ENCODE results near the gene BANK1.

BANK1 gene

GRCh38 chr4:101952985-101953384 is 162.5 kb downstream of the BANK1 start:
- H3K4me3 ChIP-seq (ENCODE audit: low read length) = no peak overlapping the region
- no peak for DNase-seq (ENCODE audit: low read depth)
- TF ChIP-seq CTCF (IDR thresholded peaks at IDR 0.05; ENCODE audit: insufficient read depth, low read depth, low read length, missing control alignments) = no peak

- no peak overlapping the region for H3K4me3 ChIP-seq (ENCODE audit: low read length)
- TF ChIP-seq CTCF (IDR thresholded peaks at IDR 0.05; ENCODE audit: insufficient read depth, low read depth, low read length, missing control alignments) = no peak
- peak; percentile 49 for DNase-seq (ENCODE audit: low read depth)
These were observed 163.4 kb downstream of the BANK1 start for GRCh38 chr4:101953949-101954348.

GRCh38 chr4:101954351-101954750 is 163.8 kb downstream of the BANK1 start:
- DNase-seq (ENCODE audit: low read depth) = no peak
- H3K4me3 ChIP-seq (ENCODE audit: low read length) = no peak overlapping the region
- no peak for TF ChIP-seq CTCF (IDR thresholded peaks at IDR 0.05; ENCODE audit: insufficient read depth, low read depth, low read length, missing control alignments)

GRCh38 chr4:101954975-101955678 is 164.6 kb downstream of the BANK1 start:
- no peak overlapping the region for H3K4me3 ChIP-seq (ENCODE audit: low read length)
- no peak for DNase-seq (ENCODE audit: low read depth)
- no peak for TF ChIP-seq CTCF (IDR thresholded peaks at IDR 0.05; ENCODE audit: insufficient read depth, low read depth, low read length, missing control alignments)

GRCh38 chr4:101956068-101956825 is 165.7 kb downstream of the BANK1 start:
- no peak for TF ChIP-seq CTCF (IDR thresholded peaks at IDR 0.05; ENCODE audit: insufficient read depth, low read depth, low read length, missing control alignments)
- no peak overlapping the region for H3K4me3 ChIP-seq (ENCODE audit: low read length)
- DNase-seq (ENCODE audit: low read depth) = no peak

- TF ChIP-seq CTCF (IDR thresholded peaks at IDR 0.05; ENCODE audit: insufficient read depth, low read depth, low read length, missing control alignments) = no peak
- no peak for DNase-seq (ENCODE audit: low read depth)
- no peak overlapping the region for H3K4me3 ChIP-seq (ENCODE audit: low read length)
These were observed 168.0 kb downstream of the BANK1 start for GRCh38 chr4:101958547-101958946.
